Measurements from ENCODE around the gene ADRB2.
"Not testable (repeated sequence)": the region's sequence is repeated elsewhere in the genome, so short reads cannot be mapped to it uniquely, and the experiment has no call there.

ADRB2 gene

DNA sequence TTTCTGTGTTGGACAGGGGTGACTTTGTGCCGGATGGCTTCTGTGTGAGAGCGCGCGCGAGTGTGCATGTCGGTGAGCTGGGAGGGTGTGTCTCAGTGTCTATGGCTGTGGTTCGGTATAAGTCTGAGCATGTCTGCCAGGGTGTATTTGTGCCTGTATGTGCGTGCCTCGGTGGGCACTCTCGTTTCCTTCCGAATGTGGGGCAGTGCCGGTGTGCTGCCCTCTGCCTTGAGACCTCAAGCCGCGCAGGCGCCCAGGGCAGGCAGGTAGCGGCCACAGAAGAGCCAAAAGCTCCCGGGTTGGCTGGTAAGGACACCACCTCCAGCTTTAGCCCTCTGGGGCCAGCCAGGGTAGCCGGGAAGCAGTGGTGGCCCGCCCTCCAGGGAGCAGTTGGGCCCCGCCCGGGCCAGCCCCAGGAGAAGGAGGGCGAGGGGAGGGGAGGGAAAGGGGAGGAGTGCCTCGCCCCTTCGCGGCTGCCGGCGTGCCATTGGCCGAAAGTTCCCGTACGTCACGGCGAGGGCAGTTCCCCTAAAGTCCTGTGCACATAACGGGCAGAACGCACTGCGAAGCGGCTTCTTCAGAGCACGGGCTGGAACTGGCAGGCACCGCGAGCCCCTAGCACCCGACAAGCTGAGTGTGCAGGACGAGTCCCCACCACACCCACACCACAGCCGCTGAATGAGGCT lies at the start of gene ADRB2:
ADRB2 (plus strand) TSS at position 559 of the 686 bp plus-strand sequence. CDS start 221 bp downstream, outside the sequence.
- DNase-seq (peak; percentile 88), ATAC-seq (peak; percentile 97)

DNA sequence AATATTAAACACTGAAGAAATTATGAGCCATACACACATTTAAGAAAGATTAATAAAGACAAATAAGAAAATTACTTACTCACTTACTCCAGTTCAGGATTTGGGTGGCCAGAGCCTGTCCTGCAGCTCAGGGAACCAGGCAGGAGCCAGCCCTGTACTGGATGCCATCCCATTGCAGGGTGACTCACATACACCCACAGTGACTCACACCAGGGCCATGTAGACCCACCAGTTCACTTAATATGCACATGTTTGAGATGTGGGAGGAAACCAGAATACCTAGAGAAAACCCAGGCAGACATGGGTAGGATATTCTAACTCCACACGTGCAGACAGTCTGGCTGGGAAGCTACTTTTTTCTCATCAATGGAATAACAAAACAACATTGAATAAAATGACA lies 49.6 kb upstream of the ADRB2 start:
- peak; percentile 94 for ATAC-seq
- DNase-seq = peak; percentile 22

DNA sequence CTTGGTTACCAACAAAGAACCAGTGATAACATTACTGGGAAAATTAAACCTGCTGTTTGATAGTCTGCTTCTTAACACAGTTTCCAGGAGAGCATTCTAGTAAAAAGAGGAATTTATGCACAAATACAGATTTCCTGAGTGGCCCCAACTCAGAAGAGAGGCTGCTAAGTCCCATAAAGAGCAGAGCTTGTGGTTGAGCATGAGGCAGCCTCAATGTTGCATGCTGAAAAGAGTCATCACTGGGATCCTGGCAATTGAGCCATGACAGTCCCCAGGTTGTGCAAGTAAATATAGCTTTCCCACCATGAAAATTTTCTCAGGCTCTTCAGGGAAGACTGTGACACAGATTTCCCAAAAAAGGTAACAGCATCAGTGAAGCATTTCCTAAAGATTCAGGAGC lies 47.5 kb upstream of the ADRB2 start:
- DNase-seq (no peak), ATAC-seq (no peak)

DNA sequence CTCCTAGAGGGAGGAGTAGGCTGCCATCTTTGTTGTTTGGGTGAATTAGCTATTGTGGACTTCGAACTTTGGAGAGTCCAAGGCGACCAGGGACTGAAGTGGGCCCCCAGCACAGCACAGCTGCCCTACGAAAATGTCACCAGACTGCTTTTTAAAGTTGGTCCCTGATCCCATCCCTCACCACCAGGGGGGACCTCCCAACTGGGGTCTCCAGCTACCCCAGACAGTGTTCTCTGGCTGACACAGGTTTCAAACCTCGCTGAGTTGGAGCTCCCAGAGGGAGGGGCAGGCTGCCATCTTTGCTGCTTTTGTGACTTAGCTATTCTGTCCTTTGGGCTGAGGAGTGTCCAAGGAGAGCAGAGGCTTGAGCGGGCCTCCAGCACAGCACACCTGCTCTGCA lies 45.7 kb upstream of the ADRB2 start:
- DNase-seq = no peak
- no peak for ATAC-seq

DNA sequence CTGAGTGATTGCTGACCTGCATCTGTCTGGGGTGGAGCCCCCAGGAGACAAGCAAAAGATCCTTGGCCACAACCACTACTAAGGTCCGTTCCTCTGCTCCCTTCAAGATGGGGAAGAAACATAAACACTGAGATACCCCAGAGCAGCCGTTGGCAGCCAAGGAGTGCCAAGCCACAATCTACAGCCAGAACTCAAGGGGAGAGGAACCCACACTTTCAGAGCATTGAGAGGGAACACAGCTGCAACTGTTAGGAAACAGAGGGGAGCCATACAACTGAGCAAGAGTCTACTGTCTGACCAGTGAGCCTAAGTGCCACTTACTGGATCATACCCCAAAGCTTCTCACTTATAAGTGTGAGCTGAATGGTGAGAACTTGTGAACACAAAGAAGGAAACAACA lies 44.6 kb upstream of the ADRB2 start:
- no peak for ATAC-seq
- DNase-seq = no peak

DNA sequence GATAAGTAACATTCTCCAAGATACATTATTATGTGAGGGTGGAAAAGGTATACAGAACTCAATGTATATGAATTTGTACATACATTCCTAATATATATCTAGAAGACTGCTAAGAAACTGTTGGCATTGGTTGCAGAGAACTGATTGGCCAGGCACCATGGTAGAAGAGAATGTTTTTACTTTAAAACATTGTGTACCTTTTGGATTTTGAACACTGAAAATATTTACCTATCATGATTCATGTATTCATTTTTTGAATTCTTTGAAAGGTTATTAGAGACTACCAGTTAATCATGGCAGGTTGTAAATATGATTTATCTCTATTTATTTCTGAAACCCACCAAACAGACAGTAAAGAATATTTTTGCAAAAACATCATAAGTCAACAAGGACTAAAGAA lies 41.2 kb upstream of the ADRB2 start:
- no peak for ATAC-seq
- no peak for DNase-seq

DNA sequence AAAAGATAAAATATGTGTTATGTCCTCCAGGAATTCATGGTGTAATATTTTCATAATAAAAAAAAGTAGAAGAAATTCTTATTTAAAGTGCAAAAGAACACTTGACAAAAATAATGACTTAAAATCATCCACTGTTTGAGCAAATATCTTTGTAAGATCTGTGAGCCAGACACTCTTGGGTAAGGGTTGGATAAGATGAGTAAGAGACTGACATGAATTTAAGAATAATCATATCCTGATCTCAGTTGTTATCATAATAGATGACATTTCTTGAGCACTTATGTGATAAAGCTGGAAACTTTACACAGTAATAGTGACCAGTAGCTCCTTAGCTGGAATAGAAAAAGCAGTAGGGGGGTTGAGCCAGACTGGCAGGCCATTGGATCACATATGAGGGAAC lies 40.0 kb upstream of the ADRB2 start:
- ATAC-seq = no peak

DNA sequence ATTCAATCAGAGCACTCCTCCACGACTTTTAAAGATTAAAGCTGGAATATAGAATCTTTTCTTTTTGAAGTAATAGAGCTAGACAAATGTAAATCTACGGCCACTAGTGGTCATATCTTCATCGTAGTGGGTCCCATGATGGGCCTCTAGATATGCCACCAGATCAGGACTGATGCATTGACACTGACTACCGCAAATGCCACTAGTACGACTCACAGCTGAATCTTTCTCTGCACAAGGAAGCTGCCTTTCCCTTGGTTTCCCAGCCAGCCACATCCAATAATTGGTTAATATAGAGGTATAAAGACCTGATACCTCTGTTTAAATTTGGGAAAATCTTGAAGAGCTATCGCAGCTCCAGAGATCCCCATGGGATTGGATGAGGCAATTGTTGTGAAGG lies 37.8 kb upstream of the ADRB2 start:
- no peak for ATAC-seq
- DNase-seq = no peak

More for the DNA sequence above, 40.0 kb upstream of the ADRB2 start:
- DNase-seq = no peak

DNA sequence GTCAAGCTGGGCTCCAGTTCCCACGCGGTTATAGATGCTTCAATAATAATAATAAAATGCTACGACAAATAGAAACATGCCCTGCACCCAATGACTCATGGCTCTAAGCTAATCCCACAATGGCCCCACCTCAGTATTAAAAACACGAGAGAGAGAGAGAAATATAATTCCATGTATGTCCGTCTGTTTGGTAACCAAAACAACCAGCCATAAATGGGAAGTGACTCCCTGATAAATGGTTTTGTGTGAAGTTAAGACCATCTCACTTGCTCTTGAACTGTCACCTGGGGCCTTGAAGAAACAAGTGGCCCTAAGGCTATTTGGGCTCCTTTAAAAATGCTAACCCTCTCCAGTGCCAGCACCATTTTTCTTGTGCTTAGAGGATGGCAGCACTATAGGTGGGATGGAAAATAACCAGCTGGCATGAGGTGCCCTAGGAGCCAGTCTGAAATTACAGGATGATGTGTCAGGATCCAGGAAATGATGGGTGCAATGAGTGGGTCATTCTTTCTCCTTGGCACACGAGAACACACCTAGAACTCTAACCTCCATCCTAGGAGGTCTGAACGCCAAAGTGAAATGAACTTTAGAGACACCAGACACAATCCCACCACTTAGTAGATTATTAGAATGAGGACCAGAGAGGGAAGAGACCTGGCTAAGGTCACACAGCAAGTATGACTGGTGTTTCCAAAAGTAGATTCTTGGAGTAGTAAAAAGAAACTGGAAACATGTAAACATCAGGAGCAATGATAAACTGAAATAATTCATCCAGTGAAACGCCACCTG lies 35.7 kb upstream of the ADRB2 start:
- no peak for DNase-seq
- ATAC-seq = peak; percentile 30

DNA sequence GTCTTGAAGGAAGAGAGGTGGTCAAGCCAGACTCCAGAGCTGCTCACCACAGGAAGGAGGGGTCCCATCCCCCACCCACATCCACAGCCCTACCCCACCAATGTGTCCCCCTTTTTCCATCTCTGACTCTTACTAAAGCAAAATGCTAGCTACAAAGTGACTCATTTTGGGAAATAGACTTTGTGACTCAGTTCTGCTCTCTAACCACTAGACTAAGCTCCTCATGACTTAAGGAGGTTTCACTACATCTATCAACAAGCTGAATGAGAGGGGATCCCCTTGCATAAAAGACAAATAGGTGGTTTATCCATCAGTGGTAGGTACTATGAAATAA lies 35.1 kb upstream of the ADRB2 start:
- peak; percentile 94 for ATAC-seq
- peak; percentile 67 for DNase-seq

DNA sequence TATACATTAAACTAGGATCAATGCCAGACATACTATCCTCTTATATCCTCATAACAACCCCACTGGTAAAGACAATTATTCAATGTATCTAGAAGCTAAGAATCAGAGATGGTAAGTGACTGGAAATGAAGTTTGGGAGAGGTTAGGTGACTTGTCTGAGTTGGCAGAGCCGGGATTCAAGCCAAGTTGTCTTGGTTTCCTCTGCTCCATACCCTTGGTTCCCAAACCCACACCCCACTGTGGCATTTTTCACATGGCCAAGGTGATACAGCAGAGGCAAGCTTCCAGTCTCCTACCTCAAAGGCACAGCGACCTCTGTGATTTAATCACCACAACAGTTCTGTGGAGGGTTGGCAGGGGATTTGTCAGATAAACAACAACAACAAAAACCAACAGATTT lies 34.7 kb upstream of the ADRB2 start:
- DNase-seq (no peak), ATAC-seq (no peak)

DNA sequence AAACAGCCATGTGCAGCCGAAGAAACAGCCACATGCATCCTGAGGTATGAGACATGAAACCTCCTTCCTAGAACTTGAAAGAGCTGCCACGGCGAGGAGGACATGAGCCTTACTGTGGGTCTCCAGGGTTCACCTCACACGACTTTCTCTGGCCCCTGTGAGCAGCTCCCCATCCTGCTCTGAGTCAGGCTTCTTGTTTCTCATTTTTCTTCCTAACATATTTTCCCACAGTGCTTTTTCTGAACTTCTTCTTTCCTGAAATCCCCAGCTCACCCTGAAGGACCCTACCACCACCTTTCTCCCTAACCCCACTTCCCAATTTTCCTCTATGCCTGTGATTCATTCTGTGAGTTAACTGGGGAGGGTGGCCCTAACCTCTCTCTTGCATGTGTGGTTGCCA lies 33.7 kb upstream of the ADRB2 start:
- DNase-seq = no peak

DNA sequence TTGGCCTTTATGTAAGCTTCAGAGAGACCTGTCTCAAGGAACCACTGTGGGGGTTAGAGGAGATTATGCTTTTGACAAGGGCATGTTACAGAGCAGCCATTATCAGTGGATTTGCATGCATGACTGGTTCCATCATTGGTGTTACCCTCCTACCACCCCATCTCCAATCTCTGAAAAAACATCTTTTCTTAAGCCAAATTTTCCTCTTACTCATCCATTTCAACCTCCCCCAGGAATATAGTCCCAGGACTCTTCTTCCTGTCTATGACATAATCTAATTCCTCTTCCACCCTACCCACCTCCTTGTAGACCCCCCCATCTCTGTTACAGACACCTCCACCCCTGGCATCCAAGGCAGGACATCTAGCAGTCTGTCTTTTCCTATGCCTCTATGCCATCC lies 33.1 kb upstream of the ADRB2 start:
- DNase-seq (no peak), ATAC-seq (no peak)

More for the DNA sequence above, 33.7 kb upstream of the ADRB2 start:
- ATAC-seq = no peak

DNA sequence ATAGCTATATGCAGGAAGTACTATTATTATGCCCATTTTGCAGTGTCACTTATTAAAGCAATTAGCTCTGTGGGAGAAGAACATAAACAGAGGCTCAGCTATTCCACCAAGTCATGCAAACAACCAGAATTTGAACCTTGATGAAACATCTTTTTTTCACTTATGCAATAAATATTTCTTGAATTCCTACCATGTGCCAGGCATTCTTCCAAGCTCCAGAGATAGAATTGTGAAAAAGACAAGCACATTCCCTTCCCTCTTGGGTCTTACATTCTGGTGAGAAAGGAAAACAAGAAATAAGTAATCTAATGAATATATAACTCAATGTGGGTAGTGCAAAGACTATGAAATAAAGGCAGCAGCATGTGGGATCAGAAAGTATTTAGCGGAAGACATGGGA lies 32.1 kb upstream of the ADRB2 start:
- ATAC-seq (no peak), DNase-seq (no peak)

DNA sequence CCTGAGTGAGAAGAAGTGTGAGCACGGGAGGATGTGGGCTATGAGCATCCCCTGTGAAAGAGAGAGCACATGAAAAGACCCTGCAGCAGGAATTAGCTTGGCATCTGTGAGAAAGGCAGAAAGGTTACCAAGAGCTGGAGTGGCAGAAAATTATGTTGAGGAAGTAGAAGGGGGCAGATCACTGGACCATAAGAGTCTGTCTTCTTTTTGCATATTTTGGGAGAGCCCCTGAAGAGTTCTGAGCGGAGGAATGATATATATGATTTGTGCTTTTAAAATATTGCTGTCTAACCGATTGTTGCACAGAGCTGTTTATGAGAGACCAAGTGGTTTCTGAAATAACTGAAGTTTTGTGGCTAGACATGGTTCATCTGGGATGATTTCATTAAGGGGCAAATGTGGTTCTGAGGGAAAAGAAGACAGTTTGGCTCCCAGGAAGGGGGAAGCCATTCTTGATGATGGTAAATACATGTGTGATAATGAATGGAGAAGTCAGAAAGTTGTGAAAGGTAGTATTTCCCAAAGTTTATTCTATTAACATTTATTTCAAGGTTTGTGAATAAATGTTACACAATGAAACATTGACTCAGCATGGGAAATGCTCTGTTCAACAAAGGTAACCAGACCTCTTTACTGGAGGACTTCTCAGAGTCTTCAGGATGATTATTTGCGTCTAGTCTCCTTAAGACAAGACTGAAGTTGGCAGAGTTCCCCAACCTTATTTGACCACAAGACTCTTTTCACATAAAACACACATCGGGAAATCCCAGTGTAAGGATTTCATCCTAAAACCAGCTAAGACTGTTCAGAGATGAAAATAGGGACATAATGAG lies 31.5 kb upstream of the ADRB2 start:
- DNase-seq = no peak
- no peak for ATAC-seq

DNA sequence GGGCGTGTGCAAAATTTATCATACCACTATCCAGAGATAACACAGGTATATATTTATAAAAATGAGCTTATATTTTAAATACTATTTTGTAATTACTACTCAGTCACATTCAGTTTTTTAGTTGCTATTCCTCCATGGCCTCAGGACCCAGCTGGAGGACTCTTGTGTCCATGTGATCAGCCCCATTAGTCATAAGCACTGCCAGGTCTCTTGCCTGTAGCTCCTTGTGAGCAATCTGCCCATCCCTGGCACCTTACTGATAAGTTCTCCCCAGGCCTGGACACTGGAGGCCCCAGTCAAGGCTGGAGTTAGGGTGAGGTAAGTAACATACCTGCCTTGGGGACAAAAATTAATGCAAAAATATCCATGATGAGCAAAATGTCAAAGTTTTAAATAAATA lies 29.5 kb upstream of the ADRB2 start:
- ATAC-seq = no peak

DNA sequence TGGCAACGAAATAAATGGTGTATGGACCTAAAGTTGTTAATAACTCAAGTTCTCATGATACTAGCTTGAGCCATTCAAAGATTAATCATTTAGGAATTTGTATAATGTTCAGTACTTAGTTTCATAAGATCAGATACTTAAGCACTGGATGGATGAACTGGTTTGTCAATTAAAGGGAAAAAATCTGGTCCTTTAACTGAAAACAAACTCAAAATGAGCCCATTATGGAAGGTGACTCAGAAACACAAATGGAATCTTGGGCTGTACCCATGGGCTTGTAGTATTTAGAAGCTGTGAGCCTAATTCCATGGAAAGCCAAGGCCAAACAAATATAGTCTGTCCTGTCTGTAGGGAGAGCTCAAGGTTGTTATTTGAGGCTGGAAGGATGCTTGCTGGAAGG lies 27.6 kb upstream of the ADRB2 start:
- no peak for DNase-seq
- no peak for ATAC-seq

More for the DNA sequence above, 29.5 kb upstream of the ADRB2 start:
- no peak for DNase-seq

DNA sequence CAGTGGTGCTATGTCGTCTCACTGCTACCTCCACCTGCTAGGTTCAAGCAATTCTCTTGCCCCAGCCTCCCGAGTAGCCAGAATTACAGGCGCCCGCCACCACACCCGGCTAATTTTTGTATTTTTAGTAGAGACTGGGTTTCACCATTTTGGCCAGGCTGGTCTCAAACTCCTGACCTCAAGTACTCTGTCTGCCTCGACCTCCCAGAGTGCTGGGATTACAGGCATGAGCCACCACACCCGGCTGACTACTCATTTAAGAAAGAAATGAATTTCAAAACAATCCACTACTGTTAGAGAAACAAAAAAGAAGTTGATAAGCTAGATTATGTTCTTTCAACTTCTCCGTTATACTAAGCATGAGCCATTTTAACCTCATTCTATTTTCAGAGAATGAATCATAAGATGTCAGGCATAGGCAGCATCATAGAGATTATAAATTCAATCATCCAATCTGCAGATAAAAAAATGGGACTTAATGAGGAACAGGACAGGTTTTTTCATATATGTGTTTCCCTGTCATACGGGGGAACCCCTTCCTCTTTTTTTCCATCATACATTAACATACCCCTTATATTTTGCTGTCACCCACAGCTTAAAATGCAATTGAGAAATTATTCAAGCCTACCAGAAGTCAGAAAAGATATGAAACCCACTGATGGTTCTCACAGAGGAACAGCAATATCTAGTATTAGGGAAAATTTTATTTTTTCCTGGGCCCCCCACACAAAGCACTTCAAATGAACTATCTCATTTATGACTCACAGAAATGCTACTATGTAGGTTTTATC lies 26.5 kb upstream of the ADRB2 start:
- ATAC-seq = peak; percentile 74
- no peak for DNase-seq

DNA sequence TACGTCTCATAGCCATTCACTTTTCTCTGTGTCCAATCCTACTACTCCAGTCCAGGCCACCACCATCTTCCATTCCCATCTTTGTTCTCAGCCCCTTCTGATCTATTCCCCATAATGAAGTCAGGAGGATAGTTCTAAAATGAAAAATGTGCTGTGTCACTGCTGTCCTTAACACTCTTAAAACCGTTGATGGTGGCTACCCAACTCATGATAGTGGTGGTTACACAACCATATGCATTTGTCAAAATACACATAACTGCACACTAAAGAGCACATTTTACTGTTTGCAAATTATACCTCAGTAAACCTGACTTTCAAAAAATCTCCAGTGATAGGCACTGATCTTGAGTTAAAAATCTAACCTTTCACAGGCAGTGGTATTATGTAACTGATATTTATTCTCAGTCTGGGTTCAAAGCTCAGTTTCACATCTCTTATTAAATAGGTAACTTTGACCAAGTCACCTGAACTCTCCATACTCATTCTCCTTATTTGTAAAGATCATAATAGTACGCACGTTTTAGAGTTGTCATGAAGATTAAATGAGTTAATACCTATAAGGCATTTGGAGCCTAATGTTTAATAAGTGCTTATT lies 24.6 kb upstream of the ADRB2 start:
- DNase-seq (no peak), ATAC-seq (no peak)

DNA sequence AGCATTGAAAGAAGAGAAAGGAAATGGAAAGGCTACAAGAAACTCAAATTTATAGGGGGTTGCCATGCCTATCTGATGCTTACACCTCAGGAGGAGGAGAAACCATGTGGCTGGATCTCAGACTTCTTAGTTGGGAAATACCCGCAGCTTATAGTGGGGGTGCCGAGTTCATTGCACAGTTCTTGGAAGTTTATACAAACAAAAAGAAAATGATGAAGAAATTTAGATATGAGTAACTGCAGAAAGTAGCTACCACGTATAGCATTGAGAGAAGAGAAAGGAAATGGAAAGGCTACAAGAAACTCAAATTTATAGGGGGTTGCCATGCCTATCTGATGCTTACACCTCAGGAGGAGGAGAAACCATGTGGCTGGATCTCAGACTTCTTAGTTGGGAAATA lies 23.0 kb upstream of the ADRB2 start:
- DNase-seq = not testable (repeated sequence)
- peak; percentile 59 for ATAC-seq

DNA sequence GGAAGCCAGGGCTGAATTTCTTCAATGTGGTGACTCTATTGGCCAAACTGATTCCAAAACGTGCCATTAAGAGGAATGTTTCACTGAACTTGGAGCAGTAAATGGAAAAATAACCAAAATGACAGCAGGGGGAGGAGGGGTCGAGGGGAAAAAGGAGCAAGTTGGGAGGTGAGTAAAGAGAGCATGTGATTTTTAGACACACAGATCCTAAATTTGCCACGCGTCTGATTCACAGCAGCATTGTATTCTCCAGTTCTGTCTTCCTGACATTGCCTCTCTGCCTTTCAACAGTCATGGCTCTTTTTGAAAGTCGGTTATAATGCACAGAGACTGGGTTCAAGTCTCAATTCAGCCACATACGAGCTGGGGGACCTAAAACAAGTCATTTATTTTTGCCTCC lies 22.0 kb upstream of the ADRB2 start:
- DNase-seq (no peak), ATAC-seq (no peak)

All from stimulated activated naive CD8-positive, alpha-beta T cell treated with anti-CD3 and anti-CD28 coated beads, Interleukin-15, Interleukin-2, amounts not matched to agents 100 U/mL and 50 U/mL, for 24 hours (primary cell).